RPMI7951 (cell line): Measurements from ENCODE around the gene MRPL20. TPM values are rescaled to one million over a fixed set of nuclear protein-coding genes. Genes with fewer than 3 reads are reported as not detected.
"Not testable (repeated sequence)": the region's sequence is repeated elsewhere in the genome, so short reads cannot be mapped to it uniquely, and the experiment has no call there.

Source experiments
- DNase-seq: peaks from one replicate; pipeline ENCODE4 v3.0.0-alpha.2; 2012; ENCODE audit warnings: low read depth
- total RNA-seq: library from RNA; depleted of rRNA; stranded (reverse); fragments of >200 nt; shearing (Covaris generic); gene quantifications from 2 replicates; pipeline ENCODE4 v1.2.3, GENCODE V29; 2014; rRNA removed

Gene MRPL20
- 227 and 241 TPM in 2 replicates for total RNA-seq

DNA sequence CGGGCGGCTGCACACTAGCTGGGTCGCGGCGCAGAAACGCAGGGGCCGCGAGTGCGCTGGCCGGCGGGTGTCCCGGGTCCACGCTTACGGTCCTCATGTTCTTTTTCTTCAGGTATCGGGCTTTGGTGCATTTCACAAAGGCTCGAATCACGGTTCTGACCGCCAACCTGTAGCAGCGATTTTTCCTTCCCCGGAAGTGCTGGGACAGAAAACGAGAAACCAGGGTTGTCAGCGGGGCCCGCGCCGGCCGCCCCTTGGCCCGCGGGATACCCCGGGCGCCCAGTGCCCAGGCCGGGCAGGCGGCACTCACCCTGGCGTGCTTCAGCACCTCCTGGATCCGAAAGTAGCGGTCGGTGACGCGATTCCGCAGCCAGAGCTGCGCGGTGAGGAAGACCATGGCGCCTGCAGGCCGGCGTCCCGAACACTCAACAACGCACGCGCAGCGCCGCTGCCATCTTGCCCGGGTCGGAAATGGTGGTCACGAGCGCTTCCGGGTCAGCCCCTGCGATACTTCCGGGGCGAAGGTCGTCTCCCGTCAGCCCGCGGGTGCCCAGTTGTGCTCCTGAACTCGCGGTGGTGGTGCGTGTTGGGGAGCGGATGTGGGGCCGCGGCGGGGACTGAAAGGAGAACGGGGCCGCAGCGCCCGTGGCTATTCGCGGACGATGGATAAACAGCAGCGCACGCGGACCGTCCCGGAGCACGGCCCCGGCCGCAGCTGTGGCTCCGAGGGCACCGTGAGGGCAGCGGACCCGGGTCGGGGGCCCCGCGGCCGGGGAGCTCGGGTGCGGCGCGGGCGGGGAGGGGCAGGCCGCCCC lies at the start of gene MRPL20:
TSS of gene MRPL20 (minus strand) at position 473 of the 815 bp plus-strand sequence. CDS start at position 397, 76 bp downstream.
- DNase-seq = peak; percentile 89

- DNase-seq = not testable (repeated sequence)
Observed at GRCh38 chr1:1456683-1457255, 49.7 kb upstream of the MRPL20 start.

DNA sequence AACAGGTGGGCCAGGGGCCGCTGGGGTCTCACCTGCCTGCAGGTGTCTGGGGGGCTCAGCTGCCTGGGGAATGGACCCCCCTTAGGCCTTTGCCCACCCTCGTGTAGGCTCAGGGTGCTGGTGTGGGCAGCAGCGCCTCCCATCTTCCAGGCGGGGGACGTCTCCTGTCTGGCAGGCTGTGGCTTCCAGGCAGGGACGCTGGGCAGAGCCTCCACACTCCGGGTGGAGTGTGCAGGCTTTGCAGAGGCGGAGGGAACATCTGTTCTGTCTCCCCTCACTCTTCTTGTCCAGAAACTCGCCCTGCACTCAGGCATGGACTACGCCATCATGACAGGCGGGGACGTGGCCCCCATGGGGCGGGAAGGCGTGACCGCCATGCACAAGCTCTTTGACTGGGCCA lies 48.8 kb upstream of the MRPL20 start:
- not testable (repeated sequence) for DNase-seq

GRCh38 chr1:1455366-1455884 lies 48.3 kb upstream of the MRPL20 start:
- DNase-seq = no peak

- not testable (repeated sequence) for DNase-seq
Observed at GRCh38 chr1:1454286-1455056, 47.4 kb upstream of the MRPL20 start.

DNA sequence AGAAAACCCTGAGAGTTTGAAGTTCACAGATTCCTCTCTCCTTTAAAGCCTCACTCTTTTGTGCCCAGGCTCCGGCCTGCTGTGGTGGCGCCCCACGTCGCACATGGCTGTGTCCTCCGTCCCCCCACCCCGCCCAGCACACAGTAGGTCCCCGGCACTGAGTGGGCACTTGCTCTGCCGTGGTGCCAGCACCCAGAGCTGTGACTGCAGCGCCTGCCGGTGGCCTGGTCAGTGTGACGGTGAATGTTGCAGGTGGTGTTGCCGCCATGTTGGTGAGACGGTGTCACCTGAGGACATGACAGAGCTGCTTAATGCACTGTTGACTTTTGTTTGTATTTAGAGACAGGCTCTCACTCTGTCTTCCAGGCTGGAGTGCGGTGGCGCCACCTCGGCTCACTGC lies 45.8 kb upstream of the MRPL20 start:
- no peak for DNase-seq

GRCh38 chr1:1452365-1452739 lies 45.3 kb upstream of the MRPL20 start:
- DNase-seq = not testable (repeated sequence)

GRCh38 chr1:1451696-1452364 lies 44.7 kb upstream of the MRPL20 start:
- no peak for DNase-seq

DNA sequence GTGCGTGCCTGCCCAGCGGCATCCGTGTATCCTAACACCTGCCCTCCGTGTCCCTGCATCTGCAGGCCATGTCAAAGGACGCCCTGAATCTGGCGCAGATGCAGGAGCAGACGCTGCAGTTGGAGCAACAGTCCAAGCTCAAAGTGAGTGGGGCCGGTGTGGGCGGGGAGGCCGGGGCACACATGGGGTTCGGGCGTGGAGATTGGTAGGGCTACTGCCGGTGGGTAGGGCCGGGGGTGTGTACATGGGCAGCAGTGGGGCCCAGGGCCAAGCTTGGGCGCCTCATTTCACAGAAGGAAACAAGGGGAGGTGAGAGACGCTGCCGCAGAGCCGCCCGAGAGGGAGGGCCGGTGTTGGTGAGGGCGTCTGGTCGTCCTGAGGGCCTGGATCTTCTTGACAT lies 43.5 kb upstream of the MRPL20 start:
- DNase-seq = not testable (repeated sequence)

DNA sequence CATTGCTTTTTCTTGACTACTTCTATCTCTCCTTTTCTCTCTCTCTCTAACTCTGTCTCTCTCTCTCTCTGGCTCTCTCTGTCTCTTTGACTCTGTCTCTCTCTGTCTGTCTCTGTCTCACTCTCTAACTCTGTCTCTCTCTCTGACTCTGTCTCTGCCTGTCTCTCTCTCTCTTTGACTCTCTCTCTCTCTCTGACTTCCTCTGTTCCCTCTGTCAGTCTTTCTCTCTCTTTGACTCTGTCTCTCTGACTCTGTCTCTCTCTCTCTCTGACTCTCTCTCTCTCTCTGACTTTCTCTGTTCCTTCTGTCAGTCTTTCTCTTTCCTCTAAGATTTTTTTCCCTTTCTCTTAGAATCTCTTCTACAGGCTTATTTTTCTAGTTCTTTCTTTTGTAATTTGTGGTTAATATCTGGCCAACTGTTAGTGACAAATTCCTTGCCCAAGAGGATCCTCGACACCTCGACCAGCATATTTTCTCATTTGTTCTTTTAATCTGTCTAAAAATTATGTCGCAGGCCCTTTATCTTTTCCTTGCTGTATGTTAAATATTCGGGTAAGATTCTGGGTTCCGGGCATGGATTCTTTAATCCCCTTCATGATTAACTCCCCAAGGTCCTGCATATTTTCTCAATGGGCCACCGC lies 42.1 kb upstream of the MRPL20 start, which contains the start of gene ATAD3C:
TSS of gene ATAD3C (plus strand) at position 591 of the 641 bp plus-strand sequence. CDS start 995 bp downstream, outside the sequence.
- DNase-seq = no peak

DNA sequence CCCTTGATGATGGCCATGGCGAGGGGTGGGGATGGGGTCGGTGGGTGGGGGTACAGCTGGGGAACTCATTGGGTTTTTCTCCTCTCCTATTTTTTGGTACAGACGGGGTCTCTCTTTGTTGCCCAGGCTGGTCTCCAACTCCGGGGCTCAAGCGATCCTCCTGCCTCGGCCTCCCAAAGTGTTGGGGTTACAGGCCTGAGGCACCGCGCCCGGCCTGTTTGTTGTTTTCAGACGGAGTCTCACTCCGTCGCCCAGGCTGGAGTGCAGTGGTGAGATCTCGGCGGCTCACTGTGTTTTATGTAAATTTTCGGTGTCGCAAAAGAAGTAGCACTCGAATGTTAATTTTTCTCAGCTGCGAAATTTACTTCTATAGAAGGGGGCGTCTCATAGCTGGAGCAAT lies 39.5 kb upstream of the MRPL20 start:
- not testable (repeated sequence) for DNase-seq

DNA sequence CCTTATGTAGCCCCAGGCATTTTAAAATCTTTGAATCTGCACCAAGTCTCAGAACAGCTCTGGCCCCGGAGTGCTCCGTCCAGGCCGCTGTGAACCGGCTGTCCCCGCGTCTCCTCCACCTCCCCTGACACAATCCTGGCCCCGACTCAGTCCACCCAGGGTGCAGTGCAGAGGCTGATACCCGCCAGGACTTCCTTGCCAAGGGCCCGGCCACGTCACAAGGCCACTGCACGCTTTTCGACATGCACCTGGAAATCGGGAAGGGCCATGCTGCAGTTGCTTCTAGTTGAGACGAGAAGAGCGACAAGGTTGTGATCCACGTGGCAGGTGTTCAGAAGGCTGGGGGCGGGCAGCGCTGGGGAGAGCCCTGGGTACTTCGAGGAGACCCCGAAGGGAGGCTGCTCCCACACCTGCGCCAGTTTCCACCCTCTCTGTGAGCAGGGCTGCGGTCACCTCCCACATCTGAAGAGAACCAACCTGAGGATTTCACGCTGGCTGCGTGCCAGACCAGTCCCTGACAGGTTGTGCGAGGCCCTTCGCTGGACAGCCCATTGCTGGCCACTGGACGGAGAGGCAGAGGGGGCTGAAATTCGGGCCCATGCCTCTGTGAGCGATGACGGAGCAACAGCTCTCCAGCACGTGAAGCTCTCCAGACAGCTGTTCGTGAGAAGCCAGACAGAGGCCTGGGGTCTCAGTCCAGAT lies 35.1 kb upstream of the MRPL20 start:
- no peak for DNase-seq

DNA sequence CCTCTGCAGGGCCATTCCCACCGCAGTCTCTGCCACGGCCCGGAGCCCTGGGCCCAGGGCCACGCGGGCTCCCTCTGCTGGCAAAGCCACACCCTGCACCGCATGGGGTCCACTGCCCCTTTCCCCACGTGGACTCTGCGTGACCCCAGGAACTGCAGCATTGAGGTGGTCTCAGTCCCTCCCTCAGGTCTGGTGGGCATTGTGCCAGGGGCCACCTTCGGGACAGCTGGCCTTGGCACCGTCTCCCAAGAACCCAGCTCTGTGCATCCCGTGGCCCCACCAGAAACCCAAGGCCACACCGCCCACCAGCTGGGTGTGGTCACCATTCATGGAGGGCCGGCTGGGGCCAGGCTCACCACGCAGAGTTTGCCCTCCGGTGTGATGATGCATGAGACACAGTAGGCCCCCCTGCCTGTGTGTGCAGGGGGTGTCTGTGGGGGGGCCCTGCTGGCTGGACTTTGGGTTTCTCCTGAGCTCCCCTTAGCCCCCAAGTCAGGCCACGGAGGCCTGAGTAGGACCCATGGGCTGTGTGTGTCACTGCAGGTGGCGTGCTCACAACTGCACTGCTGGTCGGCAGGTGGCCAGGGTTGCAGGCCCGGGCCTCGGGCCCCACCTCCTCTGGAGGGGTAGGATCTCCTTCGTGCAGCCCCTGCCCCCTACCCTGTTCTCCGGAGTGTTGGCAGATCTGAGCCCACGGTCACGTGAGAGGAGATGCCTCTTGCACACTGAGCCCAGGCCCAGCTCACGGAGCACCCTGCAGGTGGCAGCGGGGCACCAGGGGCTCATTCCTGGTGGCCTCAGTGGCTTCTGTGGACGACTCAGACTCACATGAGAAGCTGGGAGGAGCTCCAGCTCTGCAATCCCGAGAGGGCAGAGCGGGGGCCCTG lies 34.2 kb upstream of the MRPL20 start:
- DNase-seq = no peak

DNA sequence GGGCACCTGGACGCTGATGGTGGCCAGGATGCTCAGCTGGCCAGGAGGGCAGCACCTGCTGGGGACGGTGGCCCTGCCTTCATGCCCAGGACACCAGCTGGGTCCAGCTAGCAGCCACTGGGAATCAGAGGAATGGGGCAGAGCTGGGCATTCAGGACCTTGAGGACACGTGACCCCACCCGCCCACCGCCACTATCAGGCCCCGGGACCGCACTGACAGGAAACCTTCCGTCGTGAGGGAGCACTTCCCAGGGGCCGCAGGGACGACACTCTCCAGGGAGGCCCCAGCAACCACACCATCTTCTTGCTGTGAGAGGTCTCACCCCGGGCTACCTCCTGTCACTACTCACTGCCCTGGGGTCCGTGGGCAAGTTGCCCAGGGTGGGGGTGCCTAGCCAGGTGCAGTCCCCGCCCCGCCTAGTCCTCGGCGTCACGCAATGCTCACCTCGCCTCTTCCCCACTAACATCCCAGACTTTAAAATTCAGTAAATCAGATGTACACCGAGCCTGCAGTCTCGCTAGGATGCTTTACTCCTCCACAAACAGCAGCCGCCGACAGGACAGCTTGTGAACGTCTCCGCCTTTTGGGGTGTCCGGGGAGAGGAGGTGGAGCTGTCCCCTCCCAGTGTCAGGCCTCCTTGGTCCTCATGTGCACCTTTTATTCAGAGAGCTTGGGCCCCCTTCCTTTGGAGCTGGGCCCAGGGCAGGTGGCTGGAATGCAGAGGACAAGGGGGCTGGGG lies 33.3 kb upstream of the MRPL20 start:
- DNase-seq = no peak

- DNase-seq = no peak
Observed at GRCh38 chr1:1439546-1440261, 32.6 kb upstream of the MRPL20 start.

GRCh38 chr1:1438531-1439381 lies 31.7 kb upstream of the MRPL20 start:
- DNase-seq = no peak

DNA sequence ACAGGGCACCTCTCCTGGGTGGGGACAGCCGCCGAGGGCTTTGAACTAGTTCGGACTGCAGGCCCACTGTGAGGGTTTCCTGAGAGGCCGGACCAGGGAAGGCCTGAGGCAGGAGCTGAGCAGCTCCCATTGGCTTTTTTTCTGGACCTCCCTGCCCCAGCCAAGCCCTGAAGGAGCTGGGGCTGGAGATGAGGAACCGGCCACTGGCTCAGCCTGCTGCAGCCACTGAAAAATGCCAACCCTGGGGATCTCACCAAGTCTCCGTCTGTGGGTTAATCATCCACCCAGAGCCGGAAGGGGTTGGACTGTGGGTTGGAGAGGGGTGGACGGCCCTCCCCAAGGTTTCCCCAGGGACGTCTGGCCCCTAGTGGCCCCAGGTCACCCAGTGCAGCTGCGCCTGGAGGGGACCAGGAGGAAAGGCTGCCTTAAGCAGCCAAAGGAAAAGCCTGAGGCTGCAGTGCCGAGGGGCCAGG lies 30.8 kb upstream of the MRPL20 start:
- peak; percentile 33 for DNase-seq
